HL-60 (cell line): ENCODE results near the gene ADRB1.
A peak's percentile ranks its signal among the peaks of the same experiment; 100 is the strongest.

Experiments used
- DNase-seq, 2 experiments: peaks; one replicate each; pipeline ENCODE4 v3.0.0-alpha.2; 2010 to 2020; ENCODE audit warnings: low read depth in 1 of 2, low spot score in 1 of 2
- H3K27ac ChIP-seq: fragments of 250-450 bp; sonication (Bioruptor Pico); replicated peaks from 2 replicates; pipeline ENCODE4 v1.5.1; 2020; ENCODE audit warnings: mild to moderate bottlenecking, moderate library complexity
- H3K27me3 ChIP-seq: fragments of 250-450 bp; sonication (Bioruptor Pico); 2 replicates; pipeline ENCODE4 v1.5.1; 2021; ENCODE audit warnings: mild to moderate bottlenecking, moderate library complexity; ENCODE audit not compliant: insufficient read depth, poor library complexity, severe bottlenecking
- H3K4me3 ChIP-seq: replicated peaks from 2 replicates; pipeline ENCODE4 v1.5.1; 2011; ENCODE audit warnings: mild to moderate bottlenecking, control low read depth, low read length; ENCODE audit not compliant: insufficient read depth
- CTCF ChIP-seq: IDR thresholded peaks from one replicate; pipeline ENCODE4 v1.5.1; 2011; ENCODE audit warnings: low read length, control low read depth, inconsistent platforms; ENCODE audit not compliant: insufficient read depth
- GABPA ChIP-seq: IDR thresholded peaks from 2 replicates; pipeline ENCODE4 v1.6.1; 2012; ENCODE audit warnings: low read depth
- POLR2AphosphoS5 ChIP-seq: IDR thresholded peaks from 2 replicates; pipeline ENCODE4 v1.6.1; 2012; ENCODE audit warnings: low read depth
- REST ChIP-seq: IDR thresholded peaks from 2 replicates; pipeline ENCODE4 v1.6.1; 2012; ENCODE audit warnings: low read depth; ENCODE audit not compliant: insufficient replicate concordance
- SPI1 ChIP-seq: IDR thresholded peaks from 2 replicates; pipeline ENCODE4 v1.6.1; 2012; ENCODE audit warnings: low read depth, mild to moderate bottlenecking, borderline replicate concordance

Gene ADRB1

GRCh38 chr10:114046087-114046458, 2.4 kb downstream of the ADRB1 start:
- DNase-seq, result no peak
- peaks cover 14% of the 10 kb centered on the region for H3K27me3 ChIP-seq
- H3K4me3 ChIP-seq, result peak overlapping the region; percentile 39
- TF ChIP-seq POLR2AphosphoS5 (no peak), REST (no peak), CTCF (no peak), SPI1 (no peak), GABPA (no peak)
- no peak overlapping the region for H3K27ac ChIP-seq

- H3K4me3 ChIP-seq, result no peak overlapping the region
- H3K27ac ChIP-seq, result no peak overlapping the region
- no peak for DNase-seq
- peaks cover 14% of the 10 kb centered on the region for H3K27me3 ChIP-seq
- TF ChIP-seq CTCF (no peak), POLR2AphosphoS5 (no peak), GABPA (no peak), SPI1 (no peak), REST (no peak)
Measured at GRCh38 chr10:114048472-114048871, 4.8 kb downstream of the ADRB1 start.

- Histone ChIP-seq H3K4me3 (no peak overlapping the region), H3K27me3 (peaks cover 3% of the 10 kb centered on the region), H3K27ac (no peak overlapping the region)
- DNase-seq, result no peak
- TF ChIP-seq POLR2AphosphoS5, result no peak
- no peak for TF ChIP-seq SPI1
- TF ChIP-seq CTCF, result no peak
- no peak for TF ChIP-seq GABPA
- no peak for TF ChIP-seq REST
Measured at GRCh38 chr10:114051714-114052113, 8.0 kb downstream of the ADRB1 start.
